HUES64 (cell line): ENCODE results near the gene ANKRD10.
"Not testable (repeated sequence)": the region's sequence is repeated elsewhere in the genome, so short reads cannot be mapped to it uniquely, and the experiment has no call there.

Experiments used
- H3K27ac ChIP-seq: 2 replicates; pipeline ENCODE4 v1.7.0; 2013; ENCODE audit warnings: low read depth, low read length, inconsistent platforms
- H3K27me3 ChIP-seq: 2 replicates; pipeline ENCODE4 v1.6.1; 2013; ENCODE audit warnings: mild to moderate bottlenecking, low read length; ENCODE audit not compliant: insufficient read depth
- H3K36me3 ChIP-seq: 2 replicates; pipeline ENCODE4 v1.6.1; 2013; ENCODE audit warnings: mild to moderate bottlenecking, low read length; ENCODE audit not compliant: insufficient read depth
- H3K4me1 ChIP-seq: 2 replicates; pipeline ENCODE4 v1.6.1; 2013; ENCODE audit warnings: mild to moderate bottlenecking, low read length, moderate library complexity; ENCODE audit not compliant: insufficient read depth
- H3K4me3 ChIP-seq: 2 replicates; pipeline ENCODE4 v1.5.1; 2013; ENCODE audit warnings: mild to moderate bottlenecking, low read length, moderate library complexity
- H3K9ac ChIP-seq: 2 replicates; pipeline ENCODE4 v1.6.1; 2013; ENCODE audit warnings: mild to moderate bottlenecking, low read depth, low read length
- H3K9me3 ChIP-seq: 2 replicates; pipeline ENCODE4 v1.6.1; 2013; ENCODE audit warnings: low read depth, low read length; ENCODE audit not compliant: insufficient read depth
- WGBS: fragments of 150-250, 120-280 bp; methylation state at CpG from one replicate; pipeline ENCODE4 v1.1.7; 2013; ENCODE audit warnings: missing lambda C conversion rate; 5-methylcytosine and 5-hydroxymethylcytosine counted together

ANKRD10 gene

GRCh38 chr13:110854866-110855265, 60.0 kb downstream of the ANKRD10 start:
- Histone ChIP-seq H3K9ac (no peak overlapping the region), H3K9me3 (no peaks in the 10 kb centered on the region), H3K4me1 (peaks cover 8% of the 10 kb centered on the region; the same call in 1 of the 2 replicates), H3K4me3 (no peak overlapping the region), H3K27me3 (no peaks in the 10 kb centered on the region), H3K27ac (no peak overlapping the region), H3K36me3 (no peaks in the 10 kb centered on the region)
- 94% methylated on average over 7 of the region's 7 CpGs for WGBS

- 79% methylated on average over 20 of the region's 20 CpGs for WGBS
- H3K27ac ChIP-seq, result no peak overlapping the region
- H3K27me3 ChIP-seq, result no peaks in the 10 kb centered on the region
- no peaks in the 10 kb centered on the region for H3K9me3 ChIP-seq
- H3K4me3 ChIP-seq, result no peak overlapping the region
- H3K4me1 ChIP-seq, result peaks cover 8% of the 10 kb centered on the region; the same call in 1 of the 2 replicates
- no peak overlapping the region for H3K9ac ChIP-seq
- no peaks in the 10 kb centered on the region for H3K36me3 ChIP-seq
Observed at GRCh38 chr13:110853235-110853721, 61.6 kb downstream of the ANKRD10 start.

- no peaks in the 10 kb centered on the region for H3K27me3 ChIP-seq
- no peak overlapping the region for H3K4me3 ChIP-seq
- H3K9ac ChIP-seq, result no peak overlapping the region; the same call in 1 of the 2 replicates
- peaks cover 8% of the 10 kb centered on the region; the same call in 1 of the 2 replicates for H3K4me1 ChIP-seq
- 91% methylated on average over 11 of the region's 11 CpGs for WGBS
- no peaks in the 10 kb centered on the region for H3K36me3 ChIP-seq
- H3K9me3 ChIP-seq, result no peaks in the 10 kb centered on the region
- H3K27ac ChIP-seq, result no peak overlapping the region
Observed at GRCh38 chr13:110850840-110851239, 64.0 kb downstream of the ANKRD10 start.

- Histone ChIP-seq H3K4me1 (peaks cover 8% of the 10 kb centered on the region; the same call in 1 of the 2 replicates), H3K4me3 (no peak overlapping the region), H3K36me3 (no peaks in the 10 kb centered on the region), H3K9ac (no peak overlapping the region), H3K27me3 (no peaks in the 10 kb centered on the region), H3K9me3 (no peaks in the 10 kb centered on the region), H3K27ac (no peak overlapping the region)
- 86% methylated on average over 4 of the region's 4 CpGs for WGBS
Observed at GRCh38 chr13:110850006-110850405, 64.9 kb downstream of the ANKRD10 start.

GRCh38 chr13:110845520-110845919, 69.3 kb downstream of the ANKRD10 start:
- WGBS, result 91% methylated on average over 2 of the region's 3 CpGs
- Histone ChIP-seq H3K4me3 (no peak overlapping the region), H3K4me1 (no peaks in the 10 kb centered on the region; the same call in 1 of the 2 replicates), H3K27me3 (no peaks in the 10 kb centered on the region), H3K9me3 (no peaks in the 10 kb centered on the region; the same call in 1 of the 2 replicates), H3K9ac (no peak overlapping the region), H3K36me3 (no peaks in the 10 kb centered on the region), H3K27ac (no peak overlapping the region)

- H3K9me3 ChIP-seq, result no peaks in the 10 kb centered on the region; the same call in 1 of the 2 replicates
- H3K9ac ChIP-seq, result no peak overlapping the region
- no peaks in the 10 kb centered on the region for H3K4me1 ChIP-seq
- no peaks in the 10 kb centered on the region for H3K36me3 ChIP-seq
- H3K4me3 ChIP-seq, result no peak overlapping the region
- H3K27me3 ChIP-seq, result no peaks in the 10 kb centered on the region
- WGBS, result 77% methylated on average over 3 of the region's 3 CpGs
- H3K27ac ChIP-seq, result no peak overlapping the region
Observed at GRCh38 chr13:110841846-110842245, 73.0 kb downstream of the ANKRD10 start.

- Histone ChIP-seq H3K27me3 (no peaks in the 10 kb centered on the region), H3K4me3 (no peak overlapping the region), H3K36me3 (no peaks in the 10 kb centered on the region), H3K9me3 (no peaks in the 10 kb centered on the region; the same call in 1 of the 2 replicates), H3K27ac (no peak overlapping the region), H3K4me1 (no peaks in the 10 kb centered on the region), H3K9ac (no peak overlapping the region)
- 88% methylated on average over 2 of the region's 2 CpGs for WGBS
Observed at GRCh38 chr13:110841406-110841805, 73.5 kb downstream of the ANKRD10 start.

GRCh38 chr13:110838867-110839538, 75.9 kb downstream of the ANKRD10 start:
- no peaks in the 10 kb centered on the region; the same call in 1 of the 2 replicates for H3K9me3 ChIP-seq

GRCh38 chr13:110838116-110838515, 76.8 kb downstream of the ANKRD10 start:
- Histone ChIP-seq H3K4me3 (no peak overlapping the region), H3K9ac (no peak overlapping the region), H3K36me3 (no peaks in the 10 kb centered on the region), H3K4me1 (no peaks in the 10 kb centered on the region), H3K27ac (no peak overlapping the region), H3K27me3 (no peaks in the 10 kb centered on the region), H3K9me3 (no peaks in the 10 kb centered on the region; the same call in 1 of the 2 replicates)
- WGBS, result 93% methylated on average over 8 of the region's 8 CpGs

More at GRCh38 chr13:110838867-110839538, 75.9 kb downstream of the ANKRD10 start:
- Histone ChIP-seq H3K27ac (no peak overlapping the region), H3K4me1 (no peaks in the 10 kb centered on the region), H3K36me3 (no peaks in the 10 kb centered on the region), H3K9ac (no peak overlapping the region), H3K27me3 (no peaks in the 10 kb centered on the region), H3K4me3 (no peak overlapping the region)
- WGBS, result 96% methylated on average over 3 of the region's 4 CpGs

- 94% methylated on average over 4 of the region's 5 CpGs for WGBS
- H3K27ac ChIP-seq, H3K36me3 ChIP-seq: not testable (repeated sequence)
Observed at GRCh38 chr13:110837397-110838061, 77.3 kb downstream of the ANKRD10 start.

GRCh38 chr13:110836605-110836903, 78.3 kb downstream of the ANKRD10 start:
- Histone ChIP-seq H3K9me3 (no peaks in the 10 kb centered on the region; the same call in 1 of the 2 replicates), H3K4me3 (no peak overlapping the region), H3K4me1 (no peaks in the 10 kb centered on the region), H3K27me3 (no peaks in the 10 kb centered on the region), H3K9ac (no peak overlapping the region), H3K36me3 (no peaks in the 10 kb centered on the region), H3K27ac (no peak overlapping the region)
- WGBS, result 94% methylated on average over 2 of the region's 2 CpGs

More at GRCh38 chr13:110837397-110838061, 77.3 kb downstream of the ANKRD10 start:
- H3K4me3 ChIP-seq, H3K9ac ChIP-seq, H3K27me3 ChIP-seq, H3K4me1 ChIP-seq, H3K9me3 ChIP-seq: not testable (repeated sequence)
